HG03342 (cell line): ENCODE results near the gene ADIPOR2.

Experiments
- ATAC-seq: cut with Tn5 transposase; IDR thresholded peaks from one replicate; pipeline ENCODE4 v1.9.1; 2021; ENCODE audit warnings: mild to moderate bottlenecking, moderate library complexity; ENCODE audit not compliant: unreplicated experiment

The ADIPOR2 gene

GRCh38 chr12:1768615-1769014, 77.7 kb downstream of the ADIPOR2 start:
- ATAC-seq = no peak

GRCh38 chr12:1769809-1770494, 79.1 kb downstream of the ADIPOR2 start:
- ATAC-seq = no peak

GRCh38 chr12:1773937-1774655, 83.2 kb downstream of the ADIPOR2 start:
- ATAC-seq = no peak

GRCh38 chr12:1776170-1776921, 85.5 kb downstream of the ADIPOR2 start:
- no peak for ATAC-seq

GRCh38 chr12:1777798-1778197, 86.9 kb downstream of the ADIPOR2 start:
- no peak for ATAC-seq

GRCh38 chr12:1778911-1779310, 88.0 kb downstream of the ADIPOR2 start:
- no peak for ATAC-seq

GRCh38 chr12:1779783-1780182, 88.9 kb downstream of the ADIPOR2 start:
- ATAC-seq = no peak

- no peak for ATAC-seq
Measured at GRCh38 chr12:1781772-1782171, 90.9 kb downstream of the ADIPOR2 start.

GRCh38 chr12:1782215-1782614, 91.3 kb downstream of the ADIPOR2 start:
- ATAC-seq = no peak

- ATAC-seq = no peak
Measured at GRCh38 chr12:1787714-1788113, 96.8 kb downstream of the ADIPOR2 start.

- no peak for ATAC-seq
Measured at GRCh38 chr12:1790444-1790843, 99.6 kb downstream of the ADIPOR2 start.

- no peak for ATAC-seq
Measured at GRCh38 chr12:1791104-1791841, 100.4 kb downstream of the ADIPOR2 start.

- no peak for ATAC-seq
Measured at GRCh38 chr12:1792406-1792805, 101.5 kb downstream of the ADIPOR2 start.

GRCh38 chr12:1793426-1794210, 102.7 kb downstream of the ADIPOR2 start:
- no peak for ATAC-seq

GRCh38 chr12:1794440-1795090, 103.7 kb downstream of the ADIPOR2 start:
- ATAC-seq = no peak

GRCh38 chr12:1795221-1795784, 104.4 kb downstream of the ADIPOR2 start:
- ATAC-seq = no peak

GRCh38 chr12:1795785-1796514, 105.1 kb downstream of the ADIPOR2 start:
- ATAC-seq = peak; percentile 94

- peak; percentile 13 for ATAC-seq
Measured at GRCh38 chr12:1796515-1797010, 105.7 kb downstream of the ADIPOR2 start.
